OCI-LY3 (cell line): ENCODE data around the gene SIL1.

Experiments
- H2AFZ ChIP-seq: fragments of 200-600, 300-600 bp; shearing (Covaris generic); 2 replicates; pipeline ENCODE4 v1.6.0; 2014; ENCODE audit warnings: antibody characterized with exemption, low read depth, low read length
- H3K27ac ChIP-seq: fragments of 200-600, 300-600 bp; sonication (generic); 2 replicates; pipeline ENCODE4 v1.5.1; 2014; ENCODE audit warnings: mild to moderate bottlenecking, low read length, moderate library complexity, mixed read lengths
- H3K27me3 ChIP-seq: fragments of 200-600, 300-600 bp; sonication (generic); 2 replicates; pipeline ENCODE4 v1.6.1; 2014; ENCODE audit warnings: low read depth, low read length, mixed read lengths
- H3K36me3 ChIP-seq: fragments of 200-600, 300-600 bp; sonication (generic); replicated peaks from 2 replicates; pipeline ENCODE3; 2014; ENCODE audit warnings: low read depth, low read length, mixed read lengths
- H3K4me1 ChIP-seq: fragments of 300-600, 200-600 bp; sonication (generic); 2 replicates; pipeline ENCODE4 v1.6.1; 2014; ENCODE audit warnings: low read length, mixed read lengths
- H3K4me2 ChIP-seq: fragments of 200-600, 300-600 bp; sonication (generic); 2 replicates; pipeline ENCODE4 v1.6.1; 2014; ENCODE audit warnings: low read length, mixed read lengths
- H3K4me3 ChIP-seq: fragments of 300-600, 200-600 bp; sonication (generic); 2 replicates; pipeline ENCODE4 v1.5.1; 2014; ENCODE audit warnings: antibody characterized with exemption, mild to moderate bottlenecking, low read length, moderate library complexity
- H3K79me2 ChIP-seq: fragments of 300-600, 200-600 bp; shearing (Covaris generic); 2 replicates; pipeline ENCODE4 v1.6.1; 2014; ENCODE audit warnings: mild to moderate bottlenecking, low read length, mixed read lengths
- H3K9ac ChIP-seq: fragments of 300-600, 200-600 bp; shearing (Covaris generic); 2 replicates; pipeline ENCODE4 v1.6.0; 2014; ENCODE audit warnings: mild to moderate bottlenecking, low read length, moderate library complexity
- H3K9me3 ChIP-seq: fragments of 200-600, 300-600 bp; shearing (Covaris generic); 2 replicates; pipeline ENCODE4 v1.6.1; 2014; ENCODE audit warnings: low read length, mixed read lengths; ENCODE audit not compliant: insufficient read depth
- H4K20me1 ChIP-seq: fragments of 200-600, 300-600 bp; sonication (generic); 2 replicates; pipeline ENCODE4 v1.6.1; 2016; ENCODE audit warnings: low read length, mixed read lengths; ENCODE audit not compliant: insufficient read depth
- EZH2phosphoT487 ChIP-seq: fragments of 200-600 bp; shearing (Covaris generic); IDR thresholded peaks from 2 replicates; pipeline ENCODE4 v1.6.1; 2018; ENCODE audit warnings: antibody characterized with exemption, mixed run types, low read depth
- TF ChIP-seq, protein P1 (sequence below): fragments of 200-600, 300-600 bp; sonication (generic); IDR thresholded peaks from 2 replicates; pipeline ENCODE4 v1.5.1; 2014; ENCODE audit warnings: antibody characterized with exemption, low read length, low read depth

Gene SIL1

DNA sequence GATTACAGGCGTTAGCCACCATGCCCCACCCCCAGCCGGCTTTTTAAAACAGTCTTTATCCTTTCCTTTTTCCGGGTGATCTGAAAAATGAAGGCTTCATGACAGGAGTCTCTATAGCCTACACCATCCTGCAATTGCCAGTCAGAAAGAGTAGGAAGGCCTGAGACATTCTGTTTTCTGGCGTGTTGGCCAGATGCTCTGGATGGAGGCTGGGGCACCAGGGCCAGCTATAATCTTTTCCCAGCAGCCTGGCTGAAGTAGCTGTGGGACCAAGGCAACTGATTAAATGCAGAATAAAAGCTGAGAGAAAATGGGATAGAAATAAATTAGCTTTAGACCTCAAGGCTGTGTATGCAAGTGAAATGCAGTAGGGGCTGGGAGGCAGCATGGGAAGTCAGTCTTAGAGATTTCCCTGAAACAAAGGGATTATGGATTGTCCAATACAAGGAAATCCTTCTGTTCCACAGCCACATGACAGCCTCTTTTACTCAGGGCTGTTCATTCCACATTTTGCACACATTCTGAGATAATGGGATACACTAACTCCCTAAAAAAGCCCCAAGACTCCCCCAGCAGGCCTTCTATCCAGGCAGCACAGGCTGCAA lies 207.1 kb downstream of the SIL1 start:
- Histone ChIP-seq H3K27ac (no peak overlapping the region), H2AFZ (no peak overlapping the region), H3K4me1 (no peaks in the 10 kb centered on the region), H3K4me2 (no peak overlapping the region), H3K79me2 (no peaks in the 10 kb centered on the region), H3K36me3 (no peaks in the 10 kb centered on the region), H4K20me1 (no peaks in the 10 kb centered on the region), H3K4me3 (no peak overlapping the region), H3K9ac (no peak overlapping the region), H3K27me3 (no peaks in the 10 kb centered on the region), H3K9me3 (no peaks in the 10 kb centered on the region)
- TF ChIP-seq EZH2phosphoT487, result no peak
- TF ChIP-seq, protein P1, sequence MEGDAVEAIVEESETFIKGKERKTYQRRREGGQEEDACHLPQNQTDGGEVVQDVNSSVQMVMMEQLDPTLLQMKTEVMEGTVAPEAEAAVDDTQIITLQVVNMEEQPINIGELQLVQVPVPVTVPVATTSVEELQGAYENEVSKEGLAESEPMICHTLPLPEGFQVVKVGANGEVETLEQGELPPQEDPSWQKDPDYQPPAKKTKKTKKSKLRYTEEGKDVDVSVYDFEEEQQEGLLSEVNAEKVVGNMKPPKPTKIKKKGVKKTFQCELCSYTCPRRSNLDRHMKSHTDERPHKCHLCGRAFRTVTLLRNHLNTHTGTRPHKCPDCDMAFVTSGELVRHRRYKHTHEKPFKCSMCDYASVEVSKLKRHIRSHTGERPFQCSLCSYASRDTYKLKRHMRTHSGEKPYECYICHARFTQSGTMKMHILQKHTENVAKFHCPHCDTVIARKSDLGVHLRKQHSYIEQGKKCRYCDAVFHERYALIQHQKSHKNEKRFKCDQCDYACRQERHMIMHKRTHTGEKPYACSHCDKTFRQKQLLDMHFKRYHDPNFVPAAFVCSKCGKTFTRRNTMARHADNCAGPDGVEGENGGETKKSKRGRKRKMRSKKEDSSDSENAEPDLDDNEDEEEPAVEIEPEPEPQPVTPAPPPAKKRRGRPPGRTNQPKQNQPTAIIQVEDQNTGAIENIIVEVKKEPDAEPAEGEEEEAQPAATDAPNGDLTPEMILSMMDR, result no peak

DNA sequence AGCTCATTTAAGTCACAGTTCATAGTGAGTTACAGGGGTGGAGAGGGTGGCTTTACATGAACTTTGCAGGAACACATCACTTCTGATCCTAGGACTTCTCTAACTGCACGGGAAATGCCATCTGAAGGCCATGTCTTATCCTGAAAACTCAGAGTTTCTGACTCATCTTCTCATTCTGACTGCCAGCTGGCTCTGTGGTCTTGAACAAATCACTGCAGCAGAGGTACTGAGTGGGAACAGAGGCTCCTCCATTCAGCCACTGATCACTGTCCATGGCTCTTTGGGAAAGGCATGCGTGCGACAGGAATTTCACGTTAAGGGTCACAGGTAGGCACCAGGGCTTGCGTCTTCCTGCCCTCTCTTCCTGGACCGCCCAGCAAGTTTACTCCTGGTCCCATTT lies 208.4 kb downstream of the SIL1 start:
- H3K27me3 ChIP-seq, result no peaks in the 10 kb centered on the region
- no peaks in the 10 kb centered on the region for H3K36me3 ChIP-seq
- no peak overlapping the region for H3K27ac ChIP-seq
- H3K4me2 ChIP-seq, result no peak overlapping the region
- H3K79me2 ChIP-seq, result no peaks in the 10 kb centered on the region
- no peaks in the 10 kb centered on the region for H3K4me1 ChIP-seq
- TF ChIP-seq EZH2phosphoT487, result no peak
- TF ChIP-seq, protein P1, result no peak
- H2AFZ ChIP-seq, result no peak overlapping the region
- H3K4me3 ChIP-seq, result no peak overlapping the region
- H4K20me1 ChIP-seq, result no peaks in the 10 kb centered on the region
- H3K9me3 ChIP-seq, result no peaks in the 10 kb centered on the region
- no peak overlapping the region for H3K9ac ChIP-seq

DNA sequence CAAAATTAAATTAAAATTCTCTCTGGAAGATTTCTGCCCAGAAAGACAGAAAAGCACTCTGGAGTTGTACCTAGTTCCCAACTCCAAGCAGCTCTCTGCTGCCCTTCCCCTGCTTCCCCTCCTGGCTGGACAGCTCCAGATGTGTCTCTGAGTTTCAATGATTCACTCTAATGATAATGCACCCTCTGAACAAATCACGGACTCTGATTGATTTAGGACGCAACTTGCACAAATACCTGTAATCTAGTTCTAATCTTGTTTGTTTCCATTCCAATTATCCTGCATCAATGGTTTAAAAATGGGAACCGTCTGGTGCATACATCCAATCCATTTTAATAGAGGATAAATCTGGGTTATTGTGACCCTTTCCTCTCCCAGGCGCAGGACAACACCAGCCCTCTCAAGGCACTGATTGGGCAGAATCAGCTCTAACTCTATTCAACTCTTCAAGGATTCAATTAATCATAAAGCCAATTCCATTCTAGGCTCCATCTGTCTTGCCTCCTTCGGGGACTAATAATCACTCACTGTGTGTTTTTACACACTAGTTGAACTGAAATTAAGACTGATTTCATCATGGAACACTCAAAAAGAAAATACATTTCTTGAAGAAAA lies 211.9 kb downstream of the SIL1 start:
- no peaks in the 10 kb centered on the region for H3K4me1 ChIP-seq
- H3K4me2 ChIP-seq, result no peak overlapping the region
- H3K9me3 ChIP-seq, result no peaks in the 10 kb centered on the region
- no peak overlapping the region for H3K4me3 ChIP-seq
- H3K27ac ChIP-seq, result no peak overlapping the region
- H2AFZ ChIP-seq, result no peak overlapping the region
- TF ChIP-seq, protein P1, result no peak
- no peaks in the 10 kb centered on the region for H3K27me3 ChIP-seq
- no peaks in the 10 kb centered on the region for H3K36me3 ChIP-seq
- no peaks in the 10 kb centered on the region for H3K79me2 ChIP-seq
- no peak overlapping the region for H3K9ac ChIP-seq
- no peaks in the 10 kb centered on the region for H4K20me1 ChIP-seq

DNA sequence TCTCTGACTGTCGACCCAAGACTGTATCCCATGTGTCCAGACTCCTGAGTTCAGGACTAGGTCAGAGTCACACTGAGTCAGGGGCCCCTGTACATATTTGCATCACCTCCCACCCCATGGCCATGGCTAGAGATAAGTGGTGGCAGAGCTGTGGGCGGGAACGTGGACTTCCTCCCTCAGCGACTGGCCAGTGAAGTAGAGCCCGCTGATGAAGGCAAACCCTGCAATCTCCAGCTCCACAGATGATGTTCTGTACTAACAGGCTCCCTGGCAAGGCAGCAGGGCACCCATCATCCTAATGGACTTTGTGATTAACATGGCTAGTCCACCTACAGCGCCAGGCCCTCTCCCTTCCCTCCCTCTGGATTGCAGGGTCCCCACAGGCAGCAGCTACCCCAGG lies 212.5 kb downstream of the SIL1 start:
- no peak overlapping the region for H3K27ac ChIP-seq

More for the DNA sequence above, 212.5 kb downstream of the SIL1 start:
- H2AFZ ChIP-seq, result no peak overlapping the region
- H3K27me3 ChIP-seq, result no peaks in the 10 kb centered on the region
- no peaks in the 10 kb centered on the region for H3K36me3 ChIP-seq
- H3K4me2 ChIP-seq, result no peak overlapping the region
- no peak overlapping the region for H3K9ac ChIP-seq
- TF ChIP-seq, protein P1, result no peak
- TF ChIP-seq EZH2phosphoT487, result no peak
- no peaks in the 10 kb centered on the region for H3K9me3 ChIP-seq
- H3K4me1 ChIP-seq, result no peaks in the 10 kb centered on the region
- H4K20me1 ChIP-seq, result no peaks in the 10 kb centered on the region
- H3K4me3 ChIP-seq, result no peak overlapping the region
- H3K79me2 ChIP-seq, result no peaks in the 10 kb centered on the region
